ENCODE results near the gene DBF4B. TPM values are rescaled to one million over a fixed set of nuclear protein-coding genes. Genes with fewer than 3 reads are reported as not detected.

DBF4B gene
- total and polyA plus RNA-seq, 2 of the 13 experiments (the other 11 are each of a cell fraction or from before 2014, with no cell fraction given), result 11.7 to 13.2 TPM

DNA sequence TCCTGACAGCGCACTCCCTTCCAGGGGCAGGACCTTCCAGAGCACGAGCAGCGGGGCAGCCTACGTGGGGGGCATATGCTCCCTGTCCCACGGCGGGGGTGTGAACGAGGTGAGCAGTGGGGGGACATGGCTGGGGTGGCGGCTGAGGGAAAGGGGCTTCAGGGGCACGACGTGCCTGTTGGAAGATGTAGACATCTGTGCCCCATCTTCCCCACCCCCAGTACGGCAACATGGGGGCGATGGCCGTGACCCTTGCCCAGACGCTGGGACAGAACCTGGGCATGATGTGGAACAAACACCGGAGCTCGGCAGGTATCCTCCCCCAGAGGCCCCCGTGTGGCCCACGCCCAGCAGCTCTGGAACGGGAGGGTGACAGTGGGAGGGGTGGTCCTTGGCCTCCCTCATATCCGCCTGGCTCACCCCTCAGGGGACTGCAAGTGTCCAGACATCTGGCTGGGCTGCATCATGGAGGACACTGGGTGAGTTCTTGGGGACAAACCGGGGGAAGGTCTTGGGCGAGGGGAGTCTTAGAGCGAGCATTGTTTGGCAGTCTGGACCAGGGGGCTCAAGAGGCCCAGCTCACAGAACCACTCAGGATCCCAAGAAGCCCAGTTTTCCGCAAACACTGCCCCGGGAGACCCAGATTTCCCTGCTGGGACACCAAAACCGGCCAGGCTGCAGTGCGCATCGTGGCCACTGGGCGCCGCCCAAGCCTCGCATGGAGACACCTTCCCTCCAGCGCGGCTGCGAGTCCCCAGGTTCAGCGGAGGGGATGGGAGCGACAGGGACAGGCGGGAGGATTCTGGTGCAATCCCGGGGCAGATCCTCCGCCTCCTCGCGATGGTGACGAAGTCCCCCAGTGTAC lies 66.0 kb downstream of the DBF4B start (continued):
- TF ChIP-seq RAD51 (IDR thresholded peaks at IDR 0.05; ENCODE audit: borderline replicate concordance) (no peak), KLF12 (CRISPR knock-in tag; IDR thresholded peaks at IDR 0.05; ENCODE audit: borderline replicate concordance) (no peak), MIER2 (CRISPR knock-in tag; IDR thresholded peaks at IDR 0.05) (no peak), POLR2AphosphoS5 (IDR thresholded peaks at IDR 0.05; ENCODE audit: low read depth, low read length) (no peak), HNRNPK (IDR thresholded peaks at IDR 0.05; ENCODE audit: low read depth, low read length, poor library complexity, severe bottlenecking) (no peak), DNMT3B (CRISPR knock-in tag; conservative IDR thresholded peaks at IDR 0.05) (no peak), KDM1A (CRISPR knock-in tag; IDR thresholded peaks at IDR 0.05) (no peak; the same call in 1 of the 2 replicates), SMAD9 (CRISPR knock-in tag; IDR thresholded peaks at IDR 0.05) (no peak), FOXC1 (CRISPR knock-in tag; IDR thresholded peaks at IDR 0.05; ENCODE audit: borderline replicate concordance) (no peak)
- TF ChIP-seq, protein P1, sequence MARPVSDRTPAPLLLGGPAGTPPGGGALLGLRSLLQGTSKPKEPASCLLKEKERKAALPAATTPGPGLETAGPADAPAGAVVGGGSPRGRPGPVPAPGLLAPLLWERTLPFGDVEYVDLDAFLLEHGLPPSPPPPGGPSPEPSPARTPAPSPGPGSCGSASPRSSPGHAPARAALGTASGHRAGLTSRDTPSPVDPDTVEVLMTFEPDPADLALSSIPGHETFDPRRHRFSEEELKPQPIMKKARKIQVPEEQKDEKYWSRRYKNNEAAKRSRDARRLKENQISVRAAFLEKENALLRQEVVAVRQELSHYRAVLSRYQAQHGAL (CRISPR knock-in tag; IDR thresholded peaks at IDR 0.05; ENCODE audit: not compliant biosample characterization), result no peak
- TF ChIP-seq, protein P2, sequence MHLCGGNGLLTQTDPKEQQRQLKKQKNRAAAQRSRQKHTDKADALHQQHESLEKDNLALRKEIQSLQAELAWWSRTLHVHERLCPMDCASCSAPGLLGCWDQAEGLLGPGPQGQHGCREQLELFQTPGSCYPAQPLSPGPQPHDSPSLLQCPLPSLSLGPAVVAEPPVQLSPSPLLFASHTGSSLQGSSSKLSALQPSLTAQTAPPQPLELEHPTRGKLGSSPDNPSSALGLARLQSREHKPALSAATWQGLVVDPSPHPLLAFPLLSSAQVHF (CRISPR knock-in tag; IDR thresholded peaks at IDR 0.05), result no peak
- TF ChIP-seq, protein P3, sequence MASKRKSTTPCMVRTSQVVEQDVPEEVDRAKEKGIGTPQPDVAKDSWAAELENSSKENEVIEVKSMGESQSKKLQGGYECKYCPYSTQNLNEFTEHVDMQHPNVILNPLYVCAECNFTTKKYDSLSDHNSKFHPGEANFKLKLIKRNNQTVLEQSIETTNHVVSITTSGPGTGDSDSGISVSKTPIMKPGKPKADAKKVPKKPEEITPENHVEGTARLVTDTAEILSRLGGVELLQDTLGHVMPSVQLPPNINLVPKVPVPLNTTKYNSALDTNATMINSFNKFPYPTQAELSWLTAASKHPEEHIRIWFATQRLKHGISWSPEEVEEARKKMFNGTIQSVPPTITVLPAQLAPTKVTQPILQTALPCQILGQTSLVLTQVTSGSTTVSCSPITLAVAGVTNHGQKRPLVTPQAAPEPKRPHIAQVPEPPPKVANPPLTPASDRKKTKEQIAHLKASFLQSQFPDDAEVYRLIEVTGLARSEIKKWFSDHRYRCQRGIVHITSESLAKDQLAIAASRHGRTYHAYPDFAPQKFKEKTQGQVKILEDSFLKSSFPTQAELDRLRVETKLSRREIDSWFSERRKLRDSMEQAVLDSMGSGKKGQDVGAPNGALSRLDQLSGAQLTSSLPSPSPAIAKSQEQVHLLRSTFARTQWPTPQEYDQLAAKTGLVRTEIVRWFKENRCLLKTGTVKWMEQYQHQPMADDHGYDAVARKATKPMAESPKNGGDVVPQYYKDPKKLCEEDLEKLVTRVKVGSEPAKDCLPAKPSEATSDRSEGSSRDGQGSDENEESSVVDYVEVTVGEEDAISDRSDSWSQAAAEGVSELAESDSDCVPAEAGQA (IDR thresholded peaks at IDR 0.05; ENCODE audit: low read depth), result no peak
- TF ChIP-seq, protein P3 (CRISPR knock-in tag; IDR thresholded peaks at IDR 0.05; ENCODE audit: borderline replicate concordance), result no peak
- TF ChIP-seq, protein P4, sequence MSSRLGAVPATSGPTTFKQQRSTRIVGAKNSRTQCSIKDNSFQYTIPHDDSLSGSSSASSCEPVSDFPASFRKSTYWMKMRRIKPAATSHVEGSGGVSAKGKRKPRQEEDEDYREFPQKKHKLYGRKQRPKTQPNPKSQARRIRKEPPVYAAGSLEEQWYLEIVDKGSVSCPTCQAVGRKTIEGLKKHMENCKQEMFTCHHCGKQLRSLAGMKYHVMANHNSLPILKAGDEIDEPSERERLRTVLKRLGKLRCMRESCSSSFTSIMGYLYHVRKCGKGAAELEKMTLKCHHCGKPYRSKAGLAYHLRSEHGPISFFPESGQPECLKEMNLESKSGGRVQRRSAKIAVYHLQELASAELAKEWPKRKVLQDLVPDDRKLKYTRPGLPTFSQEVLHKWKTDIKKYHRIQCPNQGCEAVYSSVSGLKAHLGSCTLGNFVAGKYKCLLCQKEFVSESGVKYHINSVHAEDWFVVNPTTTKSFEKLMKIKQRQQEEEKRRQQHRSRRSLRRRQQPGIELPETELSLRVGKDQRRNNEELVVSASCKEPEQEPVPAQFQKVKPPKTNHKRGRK (CRISPR knock-in tag; IDR thresholded peaks at IDR 0.05), result no peak
- TF ChIP-seq, protein P5, sequence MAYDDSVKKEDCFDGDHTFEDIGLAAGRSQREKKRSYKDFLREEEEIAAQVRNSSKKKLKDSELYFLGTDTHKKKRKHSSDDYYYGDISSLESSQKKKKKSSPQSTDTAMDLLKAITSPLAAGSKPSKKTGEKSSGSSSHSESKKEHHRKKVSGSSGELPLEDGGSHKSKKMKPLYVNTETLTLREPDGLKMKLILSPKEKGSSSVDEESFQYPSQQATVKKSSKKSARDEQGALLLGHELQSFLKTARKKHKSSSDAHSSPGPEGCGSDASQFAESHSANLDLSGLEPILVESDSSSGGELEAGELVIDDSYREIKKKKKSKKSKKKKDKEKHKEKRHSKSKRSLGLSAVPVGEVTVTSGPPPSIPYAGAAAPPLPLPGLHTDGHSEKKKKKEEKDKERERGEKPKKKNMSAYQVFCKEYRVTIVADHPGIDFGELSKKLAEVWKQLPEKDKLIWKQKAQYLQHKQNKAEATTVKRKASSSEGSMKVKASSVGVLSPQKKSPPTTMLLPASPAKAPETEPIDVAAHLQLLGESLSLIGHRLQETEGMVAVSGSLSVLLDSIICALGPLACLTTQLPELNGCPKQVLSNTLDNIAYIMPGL (CRISPR knock-in tag; IDR thresholded peaks at IDR 0.05; ENCODE audit: borderline replicate concordance in 1 of 2, low read depth in 1 of 2), result peak; percentile 91 to 92; a peak in 3 of 4 replicates
- TF ChIP-seq, protein P6, sequence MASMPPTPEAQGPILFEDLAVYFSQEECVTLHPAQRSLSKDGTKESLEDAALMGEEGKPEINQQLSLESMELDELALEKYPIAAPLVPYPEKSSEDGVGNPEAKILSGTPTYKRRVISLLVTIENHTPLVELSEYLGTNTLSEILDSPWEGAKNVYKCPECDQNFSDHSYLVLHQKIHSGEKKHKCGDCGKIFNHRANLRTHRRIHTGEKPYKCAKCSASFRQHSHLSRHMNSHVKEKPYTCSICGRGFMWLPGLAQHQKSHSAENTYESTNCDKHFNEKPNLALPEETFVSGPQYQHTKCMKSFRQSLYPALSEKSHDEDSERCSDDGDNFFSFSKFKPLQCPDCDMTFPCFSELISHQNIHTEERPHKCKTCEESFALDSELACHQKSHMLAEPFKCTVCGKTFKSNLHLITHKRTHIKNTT (CRISPR knock-in tag; IDR thresholded peaks at IDR 0.05), result no peak

Data from HepG2 (cell line).